Stimulated activated CD8-positive, alpha-beta memory T cell treated with anti-CD3 and anti-CD28 coated beads, Interleukin-12 subunit alpha, Interleukin-12 subunit beta, amount 100 ng/mL, for 24 hours (primary cell): Measurements from ENCODE around the gene KRTAP4-16.
"Not testable (repeated sequence)": the region's sequence is repeated elsewhere in the genome, so short reads cannot be mapped to it uniquely, and the experiment has no call there.

Source experiments
- DNase-seq: peaks from one replicate; pipeline ENCODE4 v3.0.0-alpha.2; 2020; ENCODE audit errors: extremely low read depth

The KRTAP4-16 gene

DNA sequence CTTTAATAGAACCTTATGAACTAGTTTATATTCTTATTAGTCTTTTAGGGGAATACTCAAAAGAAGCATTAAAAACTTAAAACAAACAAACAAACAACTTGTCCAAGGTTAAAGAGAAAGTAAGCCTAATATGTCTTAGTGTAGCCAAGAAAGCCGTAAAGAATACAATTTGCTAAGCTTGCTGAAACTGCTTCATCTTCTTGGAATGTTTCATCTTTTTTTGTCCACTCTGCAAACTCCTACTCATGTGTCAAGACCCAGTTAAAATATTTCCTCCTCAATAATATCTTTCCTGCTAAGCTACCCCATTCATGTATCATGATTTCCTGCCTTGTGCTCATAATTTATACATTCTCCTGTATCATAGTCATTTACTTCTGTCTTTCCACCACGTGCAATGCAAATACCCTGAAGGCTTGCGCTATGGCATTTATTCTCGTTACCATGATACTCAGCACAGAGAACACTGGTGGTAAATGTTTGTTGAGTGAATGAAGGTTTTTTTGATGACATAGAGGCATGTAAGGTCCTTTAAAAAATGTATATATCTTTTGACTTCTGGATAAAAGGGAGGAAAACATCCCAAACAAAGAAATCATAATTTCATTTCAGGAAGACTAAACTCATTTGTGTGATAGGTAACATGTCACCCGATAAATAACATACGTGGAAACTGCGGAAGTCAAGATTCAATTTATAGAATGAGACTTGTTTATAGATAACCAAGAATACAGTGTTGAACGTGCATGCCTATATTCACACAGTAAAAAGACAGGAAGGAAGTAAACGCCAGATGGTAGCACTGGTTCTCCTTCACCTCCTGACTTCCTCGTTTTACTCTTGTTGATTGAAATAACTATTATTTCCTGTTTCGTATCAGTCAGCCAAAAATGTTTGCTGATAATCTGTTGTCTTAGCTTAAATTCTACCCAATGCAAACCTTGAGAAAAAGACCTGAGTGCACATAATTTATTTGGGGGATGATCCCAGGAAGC lies 18.0 kb upstream of the KRTAP4-16 start:
- not testable (repeated sequence) for DNase-seq

DNA sequence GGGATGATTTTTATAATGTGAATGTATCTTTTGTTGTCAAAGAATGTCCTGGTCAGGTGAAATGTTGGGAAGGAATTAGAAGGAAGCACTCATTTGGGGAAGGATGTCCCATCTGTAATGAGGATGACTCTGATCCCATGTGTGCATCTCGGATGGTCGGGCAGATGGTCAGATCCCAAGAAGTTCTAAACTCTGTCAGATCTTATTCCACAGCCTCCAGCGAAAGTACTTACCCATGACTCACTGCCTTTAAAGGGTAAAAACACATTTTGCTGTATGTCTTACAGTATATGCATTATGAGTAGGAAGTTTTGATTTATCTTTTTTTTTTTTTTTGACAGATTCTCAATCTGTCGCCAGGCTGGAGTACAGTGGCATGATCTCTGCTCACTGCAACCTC lies 16.7 kb upstream of the KRTAP4-16 start:
- DNase-seq: no peak

GRCh38 chr17:41117846-41118386 lies 15.9 kb upstream of the KRTAP4-16 start, which contains the start of gene KRTAP4-11:
TSS of gene KRTAP4-11 (minus strand) at chr17:41118373. CDS start at chr17:41118315, 58 bp downstream.
- DNase-seq: not testable (repeated sequence)

GRCh38 chr17:41116297-41116696 lies 14.3 kb upstream of the KRTAP4-16 start:
- no peak for DNase-seq

DNA sequence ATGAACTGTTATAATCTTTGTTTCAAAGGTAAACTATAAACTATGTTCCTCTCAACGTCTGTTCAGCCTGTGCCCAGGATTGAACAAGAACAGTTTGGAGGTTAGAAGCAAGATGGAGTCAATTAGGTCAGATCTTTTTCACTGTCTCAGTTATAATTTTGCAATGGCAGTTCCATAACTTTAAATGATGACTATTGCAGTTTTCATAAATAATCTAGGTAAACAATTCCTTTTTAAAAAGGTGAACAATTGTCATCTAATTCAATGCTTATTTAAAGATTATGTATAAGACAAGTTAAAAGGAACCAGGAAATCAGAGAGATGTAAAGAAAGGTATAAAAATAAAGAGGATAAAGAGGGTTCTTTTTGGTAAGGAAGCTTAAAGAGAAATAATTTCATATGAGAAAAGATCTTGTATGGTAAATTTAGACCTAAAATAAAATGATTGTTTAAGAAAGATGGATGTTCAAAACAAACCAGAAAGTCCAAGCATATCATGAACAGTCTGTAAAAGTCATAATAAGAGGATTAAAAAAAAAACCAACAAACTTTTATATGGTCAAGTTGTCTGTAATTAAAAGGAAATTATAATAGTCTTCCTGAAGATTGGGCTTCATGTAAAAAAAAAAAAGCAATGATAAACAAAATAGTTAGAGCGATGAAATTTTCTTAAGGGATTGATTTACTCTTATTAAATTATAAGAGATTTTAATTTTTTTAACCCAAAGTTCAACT lies 9.3 kb upstream of the KRTAP4-16 start:
- no peak for DNase-seq

DNA sequence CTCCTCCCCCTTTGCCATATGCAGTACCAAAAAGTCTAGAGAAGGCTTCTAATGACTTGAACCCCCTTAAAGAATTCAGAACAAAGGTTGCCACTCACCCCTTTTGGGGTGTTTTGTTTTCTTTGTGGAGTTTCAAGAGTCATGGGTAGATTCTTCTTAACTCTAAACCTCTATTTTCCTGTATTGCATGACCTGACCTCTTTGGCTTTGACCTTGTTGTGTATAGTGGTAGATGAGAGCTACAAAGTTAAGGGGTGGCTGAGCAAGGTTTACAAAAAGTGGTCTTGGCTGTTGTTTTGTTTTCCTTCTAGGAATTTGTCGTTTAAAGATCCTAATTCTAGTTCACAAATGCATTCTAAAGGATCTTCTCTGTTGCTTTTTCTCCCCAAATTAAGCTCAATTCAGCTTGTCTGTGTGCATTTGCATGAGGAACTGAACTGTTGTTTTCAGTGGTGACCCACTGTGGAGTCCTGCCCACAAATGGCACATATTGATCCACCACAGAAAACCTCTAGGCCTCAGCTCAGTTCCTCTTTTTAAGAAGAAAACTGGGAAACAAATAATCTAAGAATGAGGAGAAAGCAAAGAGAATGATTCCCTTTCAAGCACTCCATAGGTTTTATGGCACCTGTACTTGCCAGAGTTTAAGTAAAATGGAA lies 6.8 kb upstream of the KRTAP4-16 start:
- DNase-seq: not testable (repeated sequence)

DNA sequence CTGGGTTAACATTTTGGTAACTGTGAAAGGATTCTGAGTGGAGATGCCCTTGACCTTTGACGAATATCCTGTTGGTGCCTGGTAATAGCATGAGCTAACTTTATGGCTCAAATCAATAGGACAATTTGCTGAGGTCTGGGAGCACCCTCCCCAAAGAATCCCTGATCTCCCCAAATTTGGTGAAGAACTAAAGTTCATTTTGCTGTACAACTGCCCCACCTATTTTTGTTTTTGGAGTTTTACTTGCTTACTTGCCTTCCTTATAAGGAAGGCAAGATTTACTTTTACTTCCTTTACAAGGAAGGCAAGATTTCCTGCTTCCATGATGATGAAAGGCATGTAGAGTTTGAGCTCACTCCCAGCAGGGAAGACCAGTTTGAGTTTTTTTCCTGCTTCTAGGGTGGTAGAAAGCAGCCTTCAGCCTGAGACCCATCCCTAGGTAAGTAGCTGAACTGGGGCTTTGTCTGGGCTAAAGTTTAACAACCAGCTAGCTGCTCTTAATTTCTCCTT lies 6.0 kb upstream of the KRTAP4-16 start:
- DNase-seq: no peak

DNA sequence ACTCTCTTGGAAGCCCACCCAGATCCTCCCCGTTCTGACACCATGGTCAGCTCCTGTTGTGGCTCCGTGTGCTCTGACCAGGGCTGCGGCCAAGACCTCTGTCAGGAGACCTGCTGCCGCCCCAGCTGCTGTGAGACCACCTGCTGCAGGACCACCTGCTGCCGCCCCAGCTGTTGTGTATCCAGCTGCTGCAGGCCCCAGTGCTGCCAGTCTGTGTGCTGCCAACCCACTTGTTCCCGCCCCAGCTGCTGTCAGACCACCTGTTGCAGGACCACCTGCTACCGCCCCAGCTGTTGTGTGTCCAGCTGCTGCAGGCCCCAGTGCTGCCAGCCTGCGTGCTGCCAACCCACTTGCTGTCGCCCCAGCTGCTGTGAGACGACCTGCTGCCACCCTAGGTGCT lies 3.3 kb upstream of the KRTAP4-16 start, which contains the start of gene KRTAP4-9:
TSS of gene KRTAP4-9 (plus strand) at position 43 of the 400 bp plus-strand sequence. CDS start at position 43, 0 bp downstream.
- not testable (repeated sequence) for DNase-seq

DNA sequence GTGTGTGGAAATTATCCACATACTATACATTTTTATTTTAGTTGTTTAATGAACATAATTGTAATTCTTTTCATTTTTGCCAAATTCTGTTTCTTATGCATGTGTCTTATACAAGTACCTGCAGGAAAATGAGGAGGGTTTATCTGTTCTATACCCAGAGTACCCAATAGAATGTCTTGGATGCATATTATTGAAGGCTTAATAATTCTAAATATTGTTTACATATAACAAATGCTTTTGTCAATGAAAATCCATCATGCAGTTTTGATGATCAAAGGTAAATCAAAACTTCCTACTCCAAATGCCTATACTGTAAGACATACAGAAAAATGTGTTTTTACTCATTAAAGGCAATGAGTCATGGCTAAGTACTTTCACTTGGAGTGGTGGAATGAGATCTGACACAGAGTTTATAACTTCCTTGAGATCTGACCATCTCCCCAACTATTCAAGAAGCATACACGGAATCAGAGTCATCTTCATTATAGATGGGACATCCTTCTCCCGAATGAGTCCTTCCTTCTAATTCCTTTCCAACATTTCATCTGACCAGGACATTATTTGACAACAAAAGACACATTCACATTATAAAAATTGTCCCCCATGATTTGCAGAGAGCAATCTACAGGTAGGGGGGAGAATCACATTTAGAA lies 2.5 kb upstream of the KRTAP4-16 start:
- not testable (repeated sequence) for DNase-seq

DNA sequence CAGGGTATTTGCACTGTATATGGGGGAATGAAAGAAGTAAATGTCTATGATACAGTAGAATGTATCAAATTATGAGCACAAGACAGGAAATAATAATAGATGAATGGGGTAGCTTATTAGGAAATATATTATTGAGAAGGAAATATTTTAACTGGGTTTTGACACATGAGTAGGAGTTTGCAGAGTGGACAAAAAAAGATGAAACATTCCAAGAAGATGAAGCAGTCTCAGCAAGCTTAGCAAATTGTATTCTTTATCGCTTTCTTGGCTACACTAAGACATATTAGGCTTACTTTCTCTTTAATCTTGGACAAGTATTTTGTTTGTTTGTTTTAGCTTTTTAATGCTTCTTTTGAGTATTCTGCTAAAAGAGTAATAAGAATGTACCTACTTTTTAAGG lies 1.9 kb upstream of the KRTAP4-16 start:
- no peak for DNase-seq

DNA sequence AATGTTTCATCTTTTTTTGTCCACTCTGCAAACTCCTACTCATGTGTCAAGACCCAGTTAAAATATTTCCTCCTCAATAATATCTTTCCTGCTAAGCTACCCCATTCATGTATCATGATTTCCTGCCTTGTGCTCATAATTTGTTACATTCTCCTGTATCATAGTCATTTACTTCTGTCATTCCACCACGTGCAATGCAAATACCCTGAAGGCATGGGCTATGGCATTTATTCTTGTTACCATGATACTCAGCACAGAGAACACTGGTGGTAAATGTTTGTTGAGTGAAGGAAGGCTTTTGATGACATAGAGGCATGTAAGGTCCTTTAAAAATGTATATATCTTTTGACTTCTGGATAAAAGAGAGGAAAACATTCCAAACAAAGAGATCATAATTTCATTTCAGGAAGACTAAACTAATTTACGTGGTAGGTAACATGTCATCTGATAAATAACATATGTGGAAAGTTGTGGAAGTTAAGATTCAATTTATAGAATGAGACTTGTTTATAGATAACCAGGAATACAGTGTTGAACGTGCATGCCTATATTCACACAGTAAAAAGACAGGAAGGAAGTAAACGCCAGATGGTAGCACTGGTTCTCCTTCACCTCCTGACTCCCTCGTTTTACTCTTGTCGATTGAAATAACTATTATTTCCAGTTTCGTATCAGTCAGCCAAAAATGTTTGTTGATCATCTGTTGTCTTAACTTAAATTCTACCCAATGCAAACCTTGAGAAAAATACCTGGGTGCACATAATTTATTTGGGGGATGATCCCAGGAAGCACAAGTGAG lies 2.1 kb downstream of the KRTAP4-16 start:
- DNase-seq: not testable (repeated sequence)

- no peak for DNase-seq
These were observed 3.5 kb downstream of the KRTAP4-16 start for GRCh38 chr17:41098481-41098880.

- DNase-seq: no peak
These were observed 4.0 kb downstream of the KRTAP4-16 start, which contains the start of gene KRTAP4-8 for GRCh38 chr17:41098042-41098441. TSS of gene KRTAP4-8 (minus strand) at chr17:41098142. CDS start at chr17:41098084, 58 bp downstream.

GRCh38 chr17:41096055-41096454 lies 6.0 kb downstream of the KRTAP4-16 start:
- DNase-seq: no peak

DNA sequence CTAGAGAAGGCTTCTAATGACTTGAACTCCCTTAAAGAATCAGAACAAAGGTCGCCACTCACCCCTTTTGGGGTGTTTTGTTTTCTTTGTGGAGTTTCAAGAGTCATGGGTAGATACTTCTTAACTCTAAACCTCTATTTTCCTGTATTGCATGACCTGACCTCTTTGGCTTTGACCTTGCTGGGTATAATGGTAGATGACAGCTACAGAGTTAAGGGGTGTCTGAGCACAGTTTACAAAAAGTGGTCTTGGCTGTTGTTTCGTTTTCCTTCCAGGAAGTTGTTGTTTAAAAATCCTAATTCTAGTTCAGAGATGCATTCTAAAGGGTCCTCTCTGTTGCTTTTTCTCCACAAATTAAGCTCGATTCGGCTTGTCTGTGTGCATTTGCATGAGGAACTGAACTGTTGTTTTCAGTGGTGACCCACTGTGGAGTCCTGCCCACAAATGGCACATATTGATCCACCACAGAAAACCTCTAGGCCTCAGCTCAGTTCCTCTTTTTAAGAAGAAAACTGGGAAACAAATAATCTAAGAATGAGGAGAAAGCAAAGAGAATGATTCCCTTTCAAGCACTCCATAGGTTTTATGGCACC lies 13.2 kb downstream of the KRTAP4-16 start:
- not testable (repeated sequence) for DNase-seq

DNA sequence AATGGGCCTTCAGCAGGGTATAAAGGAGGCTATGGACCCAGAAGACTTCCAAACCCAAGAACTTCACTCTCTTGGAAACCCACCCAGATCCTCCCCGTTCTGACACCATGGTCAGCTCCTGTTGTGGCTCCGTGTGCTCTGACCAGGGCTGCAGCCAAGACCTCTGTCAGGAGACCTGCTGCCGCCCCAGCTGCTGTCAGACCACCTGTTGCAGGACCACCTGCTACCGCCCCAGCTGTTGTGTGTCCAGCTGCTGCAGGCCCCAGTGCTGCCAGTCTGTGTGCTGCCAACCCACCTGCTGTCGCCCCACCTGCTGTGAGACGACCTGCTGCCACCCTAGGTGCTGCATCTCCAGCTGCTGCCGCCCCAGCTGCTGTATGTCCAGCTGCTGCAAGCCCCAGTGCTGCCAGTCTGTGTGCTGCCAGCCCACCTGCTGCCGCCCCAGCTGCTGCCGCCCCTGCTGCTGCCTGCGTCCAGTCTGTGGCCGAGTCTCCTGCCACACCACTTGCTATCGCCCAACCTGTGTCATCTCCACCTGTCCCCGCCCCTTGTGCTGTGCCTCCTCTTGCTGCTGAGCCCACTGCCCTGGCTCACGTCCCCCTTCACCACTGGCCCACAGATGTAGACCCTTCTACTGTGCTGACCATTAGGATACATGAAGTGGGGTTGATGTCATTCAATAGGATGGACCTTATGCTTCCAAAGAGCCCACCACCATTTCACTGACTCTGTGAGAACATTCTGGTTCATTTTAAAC lies 17.7 kb downstream of the KRTAP4-16 start, which contains the start of gene KRTAP4-7:
TSS of gene KRTAP4-7 (plus strand) at position 51 of the 757 bp plus-strand sequence. CDS start at position 108, 57 bp downstream.
- not testable (repeated sequence) for DNase-seq

GRCh38 chr17:41083427-41083826 lies 18.6 kb downstream of the KRTAP4-16 start:
- DNase-seq: not testable (repeated sequence)

DNA sequence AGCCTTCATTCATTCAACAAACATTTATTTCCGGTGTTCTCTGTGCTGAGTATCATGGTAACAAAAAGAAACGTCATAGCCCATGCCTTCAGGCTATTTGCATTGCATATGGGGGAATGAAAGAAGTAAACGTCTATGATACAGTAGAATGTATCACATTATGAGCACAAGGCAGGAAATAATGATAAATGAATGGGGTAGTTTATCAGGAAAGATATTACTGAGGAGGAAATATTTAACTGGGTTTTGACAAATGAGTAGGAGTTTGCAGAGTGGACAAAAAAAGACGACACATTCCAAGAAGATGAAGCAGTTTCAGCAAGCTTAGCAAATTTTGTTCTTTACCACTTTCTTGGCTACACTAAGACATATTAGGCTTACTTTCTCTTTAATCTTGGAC lies 19.4 kb downstream of the KRTAP4-16 start:
- no peak for DNase-seq
